NCI-H82 treated with DMSO at 0.1 percent for 48 hours (cell line): ENCODE measurements around the gene ANKS6.

Experiments
- DNase-seq: peaks from one replicate; lab custom pipeline; 2025; ENCODE audit not compliant: unreplicated experiment; lab: John Stamatoyannopoulos, UW

The ANKS6 gene

GRCh38 chr9:98740226-98740881 lies 56.0 kb downstream of the ANKS6 start:
- DNase-seq: no peak

- DNase-seq: no peak
Observed at GRCh38 chr9:98738741-98739140, 57.6 kb downstream of the ANKS6 start.

- no peak for DNase-seq
Observed at GRCh38 chr9:98736226-98736625, 60.1 kb downstream of the ANKS6 start.

GRCh38 chr9:98732801-98733200 lies 63.6 kb downstream of the ANKS6 start:
- DNase-seq: no peak

- no peak for DNase-seq
Observed at GRCh38 chr9:98732091-98732490, 64.3 kb downstream of the ANKS6 start.

- no peak for DNase-seq
Observed at GRCh38 chr9:98730871-98731270, 65.5 kb downstream of the ANKS6 start.

- DNase-seq: no peak
Observed at GRCh38 chr9:98728500-98728899, 67.9 kb downstream of the ANKS6 start.

- no peak for DNase-seq
Observed at GRCh38 chr9:98727428-98727827, 68.9 kb downstream of the ANKS6 start.

GRCh38 chr9:98726735-98727134 lies 69.6 kb downstream of the ANKS6 start:
- DNase-seq: no peak

GRCh38 chr9:98724810-98725530 lies 71.4 kb downstream of the ANKS6 start:
- DNase-seq: no peak

GRCh38 chr9:98721643-98722042 lies 74.7 kb downstream of the ANKS6 start:
- DNase-seq: no peak

- DNase-seq: no peak
Observed at GRCh38 chr9:98720402-98720801, 76.0 kb downstream of the ANKS6 start.

- DNase-seq: no peak
Observed at GRCh38 chr9:98719055-98719454, 77.3 kb downstream of the ANKS6 start.

GRCh38 chr9:98714833-98715232 lies 81.5 kb downstream of the ANKS6 start:
- DNase-seq: no peak

GRCh38 chr9:98712987-98713386 lies 83.4 kb downstream of the ANKS6 start:
- no peak for DNase-seq

- no peak for DNase-seq
Observed at GRCh38 chr9:98709968-98710965, 86.1 kb downstream of the ANKS6 start.

GRCh38 chr9:98708933-98709911 lies 87.1 kb downstream of the ANKS6 start, which contains the start of gene GABBR2:
GABBR2 (minus strand) TSS chr9:98708935; CDS start chr9:98708737, 198 bp downstream.
- DNase-seq: no peak

- no peak for DNase-seq
Observed at GRCh38 chr9:98708103-98708932, 88.0 kb downstream of the ANKS6 start.
